HEK293 (cell line): Measurements from ENCODE around the gene THRA.

Experiments
- HOXA7 ChIP-seq: sonication (generic); formaldehyde crosslinking; IDR thresholded peaks from 2 replicates; pipeline ENCODE4 v1.8.1; 2022; ENCODE audit warnings: missing genetic modification reagents, borderline replicate concordance
- KLF16 ChIP-seq: fragments of 450-650 bp; formaldehyde crosslinking; IDR thresholded peaks from 2 replicates; pipeline ENCODE4 v1.5.1; 2017; ENCODE audit warnings: missing biosample characterization, missing genetic modification characterization
- MYNN ChIP-seq: fragments of 450-650 bp; formaldehyde crosslinking; IDR thresholded peaks from 2 replicates; pipeline ENCODE4 v1.5.1; 2016; ENCODE audit warnings: missing biosample characterization, missing genetic modification characterization, borderline replicate concordance
- REPIN1 ChIP-seq: fragments of 450-650 bp; formaldehyde crosslinking; IDR thresholded peaks from 2 replicates; pipeline ENCODE4 v1.5.1; 2017; ENCODE audit warnings: missing biosample characterization, missing genetic modification characterization, low read depth
- ZBTB7A ChIP-seq: fragments of 450-650 bp; formaldehyde crosslinking; IDR thresholded peaks from 2 replicates; pipeline ENCODE4 v1.5.1; 2016; ENCODE audit warnings: low read depth, missing biosample characterization, missing genetic modification characterization
- ZNF274 ChIP-seq, 2 experiments: fragments of 200-500 bp in 1 of 2; fragments of 450-650 bp in 1 of 2; sonication (Bioruptor generic) in 1 of 2; formaldehyde crosslinking in 1 of 2; IDR thresholded peaks; 2 replicates each; pipeline versions ENCODE4 v1.5.1 to v1.6.1; 2014 to 2016; ENCODE audit warnings: borderline replicate concordance in 1 of 2, inconsistent platforms in 1 of 2, low read length in 1 of 2, missing biosample characterization in 1 of 2, missing genetic modification characterization in 1 of 2
- ZNF747 ChIP-seq: fragments of 450-650 bp; formaldehyde crosslinking; IDR thresholded peaks from 2 replicates; pipeline ENCODE4 v1.5.1; 2016; ENCODE audit warnings: missing biosample characterization, missing genetic modification characterization
- TF ChIP-seq, protein P1 (sequence below): fragments of 450-650 bp; formaldehyde crosslinking; IDR thresholded peaks from 2 replicates; pipeline ENCODE4 v1.5.1; 2016; ENCODE audit warnings: missing biosample characterization, missing genetic modification characterization
- TF ChIP-seq, protein P2 (sequence below): fragments of 450-650 bp; formaldehyde crosslinking; IDR thresholded peaks from 2 replicates; pipeline ENCODE4 v1.5.1; 2016; ENCODE audit warnings: missing biosample characterization, missing genetic modification characterization
- TF ChIP-seq, protein P3 (sequence below): fragments of 450-650 bp; formaldehyde crosslinking; IDR thresholded peaks from 2 replicates; pipeline ENCODE4 v1.5.1; 2017; ENCODE audit warnings: missing biosample characterization, mild to moderate bottlenecking, missing genetic modification characterization, moderate library complexity
- TF ChIP-seq, protein P4 (sequence below): fragments of 450-650 bp; formaldehyde crosslinking; IDR thresholded peaks from 2 replicates; pipeline ENCODE4 v1.5.1; 2016; ENCODE audit warnings: missing biosample characterization, missing genetic modification characterization
- TF ChIP-seq, protein P5 (sequence below): fragments of 450-650 bp; formaldehyde crosslinking; IDR thresholded peaks from 2 replicates; pipeline ENCODE4 v1.5.1; 2017; ENCODE audit warnings: missing biosample characterization, missing genetic modification characterization

DNA sequence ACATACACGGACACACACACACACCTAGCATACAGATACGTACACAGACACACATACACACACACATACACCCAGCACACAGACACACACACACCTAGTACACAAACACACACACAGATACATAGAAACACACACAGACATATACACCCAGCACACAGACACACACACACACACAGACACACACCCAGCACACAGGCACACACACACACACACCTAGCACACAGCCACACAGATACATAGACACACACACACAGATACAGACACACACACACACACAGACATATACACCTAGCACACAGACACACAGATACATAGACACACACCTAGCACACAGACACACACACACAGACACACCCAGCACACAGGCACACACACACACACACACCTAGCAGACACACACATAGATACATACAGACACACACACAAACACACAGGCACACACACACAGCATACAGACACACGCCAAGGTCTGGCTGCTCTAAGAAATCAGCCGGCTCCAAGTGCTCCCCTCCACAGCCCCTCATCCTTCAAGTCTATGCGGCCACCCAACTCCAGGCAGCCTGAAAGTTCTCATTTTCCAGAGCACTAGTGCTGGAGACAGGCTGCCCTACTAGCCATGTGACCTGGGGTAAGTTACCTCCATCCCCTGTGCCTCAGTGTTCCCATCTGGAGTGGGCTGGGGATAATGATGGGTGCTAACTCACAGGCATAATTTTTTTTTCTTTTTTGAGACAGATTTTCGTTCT lies 24.5 kb downstream of the THRA start:
- TF ChIP-seq, protein P1, sequence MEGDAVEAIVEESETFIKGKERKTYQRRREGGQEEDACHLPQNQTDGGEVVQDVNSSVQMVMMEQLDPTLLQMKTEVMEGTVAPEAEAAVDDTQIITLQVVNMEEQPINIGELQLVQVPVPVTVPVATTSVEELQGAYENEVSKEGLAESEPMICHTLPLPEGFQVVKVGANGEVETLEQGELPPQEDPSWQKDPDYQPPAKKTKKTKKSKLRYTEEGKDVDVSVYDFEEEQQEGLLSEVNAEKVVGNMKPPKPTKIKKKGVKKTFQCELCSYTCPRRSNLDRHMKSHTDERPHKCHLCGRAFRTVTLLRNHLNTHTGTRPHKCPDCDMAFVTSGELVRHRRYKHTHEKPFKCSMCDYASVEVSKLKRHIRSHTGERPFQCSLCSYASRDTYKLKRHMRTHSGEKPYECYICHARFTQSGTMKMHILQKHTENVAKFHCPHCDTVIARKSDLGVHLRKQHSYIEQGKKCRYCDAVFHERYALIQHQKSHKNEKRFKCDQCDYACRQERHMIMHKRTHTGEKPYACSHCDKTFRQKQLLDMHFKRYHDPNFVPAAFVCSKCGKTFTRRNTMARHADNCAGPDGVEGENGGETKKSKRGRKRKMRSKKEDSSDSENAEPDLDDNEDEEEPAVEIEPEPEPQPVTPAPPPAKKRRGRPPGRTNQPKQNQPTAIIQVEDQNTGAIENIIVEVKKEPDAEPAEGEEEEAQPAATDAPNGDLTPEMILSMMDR (tag by site-specific recombination): no peak
- TF ChIP-seq ZNF274 (IDR thresholded peaks at IDR 0.05; ENCODE audit: low read length): no peak
- TF ChIP-seq ZNF274 (tag by site-specific recombination; IDR thresholded peaks at IDR 0.05; ENCODE audit: borderline replicate concordance): 0 out of 2 replicates have a peak, but pooled peaks have one; percentile 58
- TF ChIP-seq, protein P2, sequence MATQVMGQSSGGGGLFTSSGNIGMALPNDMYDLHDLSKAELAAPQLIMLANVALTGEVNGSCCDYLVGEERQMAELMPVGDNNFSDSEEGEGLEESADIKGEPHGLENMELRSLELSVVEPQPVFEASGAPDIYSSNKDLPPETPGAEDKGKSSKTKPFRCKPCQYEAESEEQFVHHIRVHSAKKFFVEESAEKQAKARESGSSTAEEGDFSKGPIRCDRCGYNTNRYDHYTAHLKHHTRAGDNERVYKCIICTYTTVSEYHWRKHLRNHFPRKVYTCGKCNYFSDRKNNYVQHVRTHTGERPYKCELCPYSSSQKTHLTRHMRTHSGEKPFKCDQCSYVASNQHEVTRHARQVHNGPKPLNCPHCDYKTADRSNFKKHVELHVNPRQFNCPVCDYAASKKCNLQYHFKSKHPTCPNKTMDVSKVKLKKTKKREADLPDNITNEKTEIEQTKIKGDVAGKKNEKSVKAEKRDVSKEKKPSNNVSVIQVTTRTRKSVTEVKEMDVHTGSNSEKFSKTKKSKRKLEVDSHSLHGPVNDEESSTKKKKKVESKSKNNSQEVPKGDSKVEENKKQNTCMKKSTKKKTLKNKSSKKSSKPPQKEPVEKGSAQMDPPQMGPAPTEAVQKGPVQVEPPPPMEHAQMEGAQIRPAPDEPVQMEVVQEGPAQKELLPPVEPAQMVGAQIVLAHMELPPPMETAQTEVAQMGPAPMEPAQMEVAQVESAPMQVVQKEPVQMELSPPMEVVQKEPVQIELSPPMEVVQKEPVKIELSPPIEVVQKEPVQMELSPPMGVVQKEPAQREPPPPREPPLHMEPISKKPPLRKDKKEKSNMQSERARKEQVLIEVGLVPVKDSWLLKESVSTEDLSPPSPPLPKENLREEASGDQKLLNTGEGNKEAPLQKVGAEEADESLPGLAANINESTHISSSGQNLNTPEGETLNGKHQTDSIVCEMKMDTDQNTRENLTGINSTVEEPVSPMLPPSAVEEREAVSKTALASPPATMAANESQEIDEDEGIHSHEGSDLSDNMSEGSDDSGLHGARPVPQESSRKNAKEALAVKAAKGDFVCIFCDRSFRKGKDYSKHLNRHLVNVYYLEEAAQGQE (tag by site-specific recombination): no peak
- TF ChIP-seq REPIN1 (tag by site-specific recombination): no peak
- no peak for TF ChIP-seq ZBTB7A (tag by site-specific recombination)
- no peak for TF ChIP-seq HOXA7 (CRISPR knock-in tag)
- TF ChIP-seq, protein P3, sequence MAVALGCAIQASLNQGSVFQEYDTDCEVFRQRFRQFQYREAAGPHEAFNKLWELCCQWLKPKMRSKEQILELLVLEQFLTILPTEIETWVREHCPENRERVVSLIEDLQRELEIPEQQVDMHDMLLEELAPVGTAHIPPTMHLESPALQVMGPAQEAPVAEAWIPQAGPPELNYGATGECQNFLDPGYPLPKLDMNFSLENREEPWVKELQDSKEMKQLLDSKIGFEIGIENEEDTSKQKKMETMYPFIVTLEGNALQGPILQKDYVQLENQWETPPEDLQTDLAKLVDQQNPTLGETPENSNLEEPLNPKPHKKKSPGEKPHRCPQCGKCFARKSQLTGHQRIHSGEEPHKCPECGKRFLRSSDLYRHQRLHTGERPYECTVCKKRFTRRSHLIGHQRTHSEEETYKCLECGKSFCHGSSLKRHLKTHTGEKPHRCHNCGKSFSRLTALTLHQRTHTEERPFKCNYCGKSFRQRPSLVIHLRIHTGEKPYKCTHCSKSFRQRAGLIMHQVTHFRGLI: no peak
- no peak for TF ChIP-seq ZNF747 (tag by site-specific recombination)
- TF ChIP-seq, protein P4, sequence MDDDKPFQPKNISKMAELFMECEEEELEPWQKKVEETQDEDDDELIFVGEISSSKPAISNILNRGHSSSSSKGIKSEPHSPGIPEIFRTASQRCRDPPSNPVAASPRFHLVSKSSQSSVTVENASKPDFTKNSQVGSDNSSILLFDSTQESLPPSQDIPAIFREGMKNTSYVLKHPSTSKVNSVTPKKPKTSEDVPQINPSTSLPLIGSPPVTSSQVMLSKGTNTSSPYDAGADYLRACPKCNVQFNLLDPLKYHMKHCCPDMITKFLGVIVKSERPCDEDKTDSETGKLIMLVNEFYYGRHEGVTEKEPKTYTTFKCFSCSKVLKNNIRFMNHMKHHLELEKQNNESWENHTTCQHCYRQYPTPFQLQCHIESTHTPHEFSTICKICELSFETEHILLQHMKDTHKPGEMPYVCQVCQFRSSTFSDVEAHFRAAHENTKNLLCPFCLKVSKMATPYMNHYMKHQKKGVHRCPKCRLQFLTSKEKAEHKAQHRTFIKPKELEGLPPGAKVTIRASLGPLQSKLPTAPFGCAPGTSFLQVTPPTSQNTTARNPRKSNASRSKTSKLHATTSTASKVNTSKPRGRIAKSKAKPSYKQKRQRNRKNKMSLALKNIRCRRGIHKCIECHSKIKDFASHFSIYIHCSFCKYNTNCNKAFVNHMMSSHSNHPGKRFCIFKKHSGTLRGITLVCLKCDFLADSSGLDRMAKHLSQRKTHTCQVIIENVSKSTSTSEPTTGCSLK (tag by site-specific recombination): 0 out of 2 replicates have a peak, but pooled peaks have one; percentile 2
- TF ChIP-seq MYNN (tag by site-specific recombination): no peak
- TF ChIP-seq, protein P5, sequence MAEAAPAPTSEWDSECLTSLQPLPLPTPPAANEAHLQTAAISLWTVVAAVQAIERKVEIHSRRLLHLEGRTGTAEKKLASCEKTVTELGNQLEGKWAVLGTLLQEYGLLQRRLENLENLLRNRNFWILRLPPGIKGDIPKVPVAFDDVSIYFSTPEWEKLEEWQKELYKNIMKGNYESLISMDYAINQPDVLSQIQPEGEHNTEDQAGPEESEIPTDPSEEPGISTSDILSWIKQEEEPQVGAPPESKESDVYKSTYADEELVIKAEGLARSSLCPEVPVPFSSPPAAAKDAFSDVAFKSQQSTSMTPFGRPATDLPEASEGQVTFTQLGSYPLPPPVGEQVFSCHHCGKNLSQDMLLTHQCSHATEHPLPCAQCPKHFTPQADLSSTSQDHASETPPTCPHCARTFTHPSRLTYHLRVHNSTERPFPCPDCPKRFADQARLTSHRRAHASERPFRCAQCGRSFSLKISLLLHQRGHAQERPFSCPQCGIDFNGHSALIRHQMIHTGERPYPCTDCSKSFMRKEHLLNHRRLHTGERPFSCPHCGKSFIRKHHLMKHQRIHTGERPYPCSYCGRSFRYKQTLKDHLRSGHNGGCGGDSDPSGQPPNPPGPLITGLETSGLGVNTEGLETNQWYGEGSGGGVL (tag by site-specific recombination): no peak
- no peak for TF ChIP-seq KLF16
